ENCODE data around the gene INHA.

Gene INHA

GRCh38 chr2:219614076-219614860 is 42.2 kb downstream of the INHA start:
- DNase-seq, result no peak

GRCh38 chr2:219615036-219615435 is 42.9 kb downstream of the INHA start:
- DNase-seq, result no peak

GRCh38 chr2:219615894-219616293 is 43.8 kb downstream of the INHA start:
- no peak for DNase-seq

GRCh38 chr2:219616550-219616949 is 44.4 kb downstream of the INHA start:
- no peak for DNase-seq

- DNase-seq, result no peak
Measured at GRCh38 chr2:219618733-219619122, 46.6 kb downstream of the INHA start.

- no peak for DNase-seq
Measured at GRCh38 chr2:219619235-219619634, 47.1 kb downstream of the INHA start.

- no peak for DNase-seq
Measured at GRCh38 chr2:219620546-219620945, 48.4 kb downstream of the INHA start.

GRCh38 chr2:219621935-219622334 is 49.8 kb downstream of the INHA start:
- no peak for DNase-seq

GRCh38 chr2:219622472-219622871 is 50.4 kb downstream of the INHA start:
- no peak for DNase-seq

- no peak for DNase-seq
Measured at GRCh38 chr2:219624565-219624964, 52.5 kb downstream of the INHA start.

GRCh38 chr2:219625179-219625578 is 53.1 kb downstream of the INHA start:
- DNase-seq, result no peak
